Measurements from ENCODE around the gene MRPL37. TPM values are rescaled to one million over a fixed set of nuclear protein-coding genes. Genes with fewer than 3 reads are reported as not detected.

Gene MRPL37
- total and polyA plus RNA-seq, 2 of the 4 experiments (the other 2 are of a cell fraction): 42.8 to 132 TPM

DNA sequence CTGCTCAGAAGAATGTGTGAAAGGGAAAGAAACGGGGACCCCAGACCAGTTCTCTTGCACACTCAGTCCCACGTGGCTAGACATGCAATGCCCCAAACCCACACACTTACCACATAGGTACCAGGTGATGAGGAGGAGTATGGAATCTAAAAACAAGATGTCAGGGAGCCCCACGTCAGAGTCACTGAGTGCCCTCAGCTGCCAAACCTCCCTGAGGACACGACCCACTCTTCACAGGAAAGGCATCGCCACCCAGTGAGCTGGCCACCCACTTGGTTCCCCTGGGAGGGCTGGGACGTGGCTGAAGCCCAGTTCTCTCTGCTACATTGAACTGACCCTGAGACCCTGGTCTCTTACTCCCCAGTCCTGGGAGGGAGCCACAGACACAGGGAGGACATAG, 41.4 kb downstream of the MRPL37 start:
- no peak for TF ChIP-seq FOS (IDR thresholded peaks at IDR 0.05; ENCODE audit: low read depth, low read length)
- no peak for TF ChIP-seq SMC3 (IDR thresholded peaks at IDR 0.05; ENCODE audit: low read depth, low read length)
- no peak for TF ChIP-seq CEBPB (IDR thresholded peaks at IDR 0.05; ENCODE audit: low read depth, low read length)
- TF ChIP-seq MAZ (IDR thresholded peaks at IDR 0.05; ENCODE audit: borderline replicate concordance, low read depth, low read length): no peak
- TF ChIP-seq NFE2L2 (IDR thresholded peaks at IDR 0.05; ENCODE audit: low read depth, low read length): no peak
- no peak for TF ChIP-seq RCOR1 (IDR thresholded peaks at IDR 0.05; ENCODE audit: insufficient replicate concordance, low read length)
- TF ChIP-seq, protein P1, sequence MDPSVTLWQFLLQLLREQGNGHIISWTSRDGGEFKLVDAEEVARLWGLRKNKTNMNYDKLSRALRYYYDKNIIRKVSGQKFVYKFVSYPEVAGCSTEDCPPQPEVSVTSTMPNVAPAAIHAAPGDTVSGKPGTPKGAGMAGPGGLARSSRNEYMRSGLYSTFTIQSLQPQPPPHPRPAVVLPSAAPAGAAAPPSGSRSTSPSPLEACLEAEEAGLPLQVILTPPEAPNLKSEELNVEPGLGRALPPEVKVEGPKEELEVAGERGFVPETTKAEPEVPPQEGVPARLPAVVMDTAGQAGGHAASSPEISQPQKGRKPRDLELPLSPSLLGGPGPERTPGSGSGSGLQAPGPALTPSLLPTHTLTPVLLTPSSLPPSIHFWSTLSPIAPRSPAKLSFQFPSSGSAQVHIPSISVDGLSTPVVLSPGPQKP (IDR thresholded peaks at IDR 0.05; ENCODE audit: borderline replicate concordance, low read depth, low read length): no peak
- TF ChIP-seq RAD21 (IDR thresholded peaks at IDR 0.05; ENCODE audit: low read length): no peak
- TF ChIP-seq BHLHE40 (IDR thresholded peaks at IDR 0.05; ENCODE audit: low read depth, low read length): no peak
- no peak for TF ChIP-seq MAFK (IDR thresholded peaks at IDR 0.05; ENCODE audit: low read depth, low read length)
- TF ChIP-seq USF2 (IDR thresholded peaks at IDR 0.05; ENCODE audit: low read depth, low read length): no peak
- TF ChIP-seq, protein P2, sequence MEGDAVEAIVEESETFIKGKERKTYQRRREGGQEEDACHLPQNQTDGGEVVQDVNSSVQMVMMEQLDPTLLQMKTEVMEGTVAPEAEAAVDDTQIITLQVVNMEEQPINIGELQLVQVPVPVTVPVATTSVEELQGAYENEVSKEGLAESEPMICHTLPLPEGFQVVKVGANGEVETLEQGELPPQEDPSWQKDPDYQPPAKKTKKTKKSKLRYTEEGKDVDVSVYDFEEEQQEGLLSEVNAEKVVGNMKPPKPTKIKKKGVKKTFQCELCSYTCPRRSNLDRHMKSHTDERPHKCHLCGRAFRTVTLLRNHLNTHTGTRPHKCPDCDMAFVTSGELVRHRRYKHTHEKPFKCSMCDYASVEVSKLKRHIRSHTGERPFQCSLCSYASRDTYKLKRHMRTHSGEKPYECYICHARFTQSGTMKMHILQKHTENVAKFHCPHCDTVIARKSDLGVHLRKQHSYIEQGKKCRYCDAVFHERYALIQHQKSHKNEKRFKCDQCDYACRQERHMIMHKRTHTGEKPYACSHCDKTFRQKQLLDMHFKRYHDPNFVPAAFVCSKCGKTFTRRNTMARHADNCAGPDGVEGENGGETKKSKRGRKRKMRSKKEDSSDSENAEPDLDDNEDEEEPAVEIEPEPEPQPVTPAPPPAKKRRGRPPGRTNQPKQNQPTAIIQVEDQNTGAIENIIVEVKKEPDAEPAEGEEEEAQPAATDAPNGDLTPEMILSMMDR (conservative IDR thresholded peaks at IDR 0.05; ENCODE audit: low read depth, low read length): no peak
- no peak for TF ChIP-seq MXI1 (IDR thresholded peaks at IDR 0.05; ENCODE audit: borderline replicate concordance, low read depth, low read length)
- TF ChIP-seq RFX5 (IDR thresholded peaks at IDR 0.05; ENCODE audit: low read depth, low read length): no peak
- no peak for TF ChIP-seq CHD1 (IDR thresholded peaks at IDR 0.05; ENCODE audit: low read depth, low read length)
- no peak for TF ChIP-seq POLR2A (IDR thresholded peaks at IDR 0.05; ENCODE audit: low read depth, low read length)
- no TSS peak for BruUV-seq (replicated peaks)
- Histone ChIP-seq H3K36me3 (ENCODE audit: control insufficient read depth, insufficient read depth, low read length) (peaks cover 77% of the 10 kb centered on the region), H2AK9ac (replicated peaks; ENCODE audit: low read depth, low read length, poor library complexity) (no peak overlapping the region), H3K27me3 (ENCODE audit: control insufficient read depth, insufficient read depth, low read length) (no peaks in the 10 kb centered on the region), H2BK20ac (ENCODE audit: low read depth, low read length) (no peak overlapping the region), H3K4ac (ENCODE audit: low read depth, low read length) (no peak overlapping the region), H3K9me3 (ENCODE audit: control insufficient read depth, insufficient read depth, low read length) (no peaks in the 10 kb centered on the region), H2BK15ac (ENCODE audit: low read depth, low read length) (no peak overlapping the region; the same call in 2 of the 3 replicates), H2AK5ac (ENCODE audit: low read depth, low read length) (no peak overlapping the region), H4K20me1 (ENCODE audit: insufficient read depth, low read length) (no peaks in the 10 kb centered on the region), H3K23ac (ENCODE audit: low read depth, low read length) (no peak overlapping the region), H3K18ac (ENCODE audit: low read depth, low read length) (no peak overlapping the region), H3K4me1 (ENCODE audit: control insufficient read depth, insufficient read depth, low read length) (no peaks in the 10 kb centered on the region), H3K4me2 (ENCODE audit: low read depth, low read length) (no peak overlapping the region), H2AFZ (replicated peaks; ENCODE audit: low read length, poor library complexity) (no peak overlapping the region), H3K9ac (ENCODE audit: low read depth, low read length) (no peak overlapping the region), H2BK120ac (ENCODE audit: low read depth, low read length) (no peak overlapping the region), H3K56ac (ENCODE audit: extremely low read depth, insufficient read depth, low read length) (no peak overlapping the region), H3K14ac (replicated peaks; ENCODE audit: low read depth, low read length) (no peak overlapping the region), H4K8ac (ENCODE audit: low read depth in 2 of 2, low read length in 2 of 2) (no peak overlapping the region), H3K9me1 (ENCODE audit: insufficient read depth, low read length) (peaks cover 11% of the 10 kb centered on the region; the same call in 1 of the 2 replicates), H4K91ac (ENCODE audit: insufficient read depth, low read depth, low read length) (no peak overlapping the region), H3K79me1 (ENCODE audit: low read depth in 1 of 2, low read length in 2 of 2) (peaks cover 4% of the 10 kb centered on the region in 2 experiments; a peak in 2 of 4 replicates), H2BK5ac (ENCODE audit: low read depth, low read length, poor library complexity, severe bottlenecking) (no peak overlapping the region), H3K4me3 (ENCODE audit: insufficient read depth, low read depth, low read length) (no peak overlapping the region), H3K27ac (ENCODE audit: insufficient read depth, low read length) (no peak overlapping the region), H4K5ac (ENCODE audit: low read depth, low read length) (no peak overlapping the region)
- intact Hi-C loops (cut with micrococcal nuclease): no loop called here
- dilution Hi-C loops (cut with HindIII; ENCODE audit: low sequenced_read_pairs, unreplicated experiment): no loop called here
- DNase-seq: no peak
- no peak for ATAC-seq (ENCODE audit: low read depth)
- ChIA-PET POLR2A (ENCODE audit: unreplicated experiment) (no interaction called here), CTCF (no interaction called here)
- 64% methylated on average over 2 of the region's 6 CpGs; no CpG with 5 or more reads in 1 of the 2 experiments for WGBS, 2 experiments (ENCODE audit: extremely low coverage in 2 of 2, insufficient read length in 1 of 2)
- in situ Hi-C loops (cut with MboI; ENCODE audit: low sequenced_read_pairs): no loop called here

Measured in IMR-90 (cell line).